HEK293 (cell line): Measurements from ENCODE around the gene SLC38A7.

Experiments used
- CTCF ChIP-seq: fragments of 450-650 bp; formaldehyde crosslinking; IDR thresholded peaks from 2 replicates; pipeline ENCODE4 v1.5.1; 2016; ENCODE audit warnings: missing biosample characterization, missing genetic modification characterization
- TRIM28 ChIP-seq: IDR thresholded peaks from 2 replicates; pipeline ENCODE4 v1.6.1; 2011; ENCODE audit warnings: low read length, control low read depth, borderline replicate concordance
- ZBTB7A ChIP-seq: fragments of 450-650 bp; formaldehyde crosslinking; IDR thresholded peaks from 2 replicates; pipeline ENCODE4 v1.5.1; 2016; ENCODE audit warnings: low read depth, missing biosample characterization, missing genetic modification characterization
- ZNF132 ChIP-seq: fragments of 450-650 bp; formaldehyde crosslinking; IDR thresholded peaks from 2 replicates; pipeline ENCODE4 v1.5.1; 2017; ENCODE audit warnings: missing biosample characterization, missing genetic modification characterization, borderline replicate concordance
- ZNF174 ChIP-seq: fragments of 450-650 bp; formaldehyde crosslinking; IDR thresholded peaks from 2 replicates; pipeline ENCODE4 v1.5.0; 2017; ENCODE audit warnings: missing biosample characterization, mild to moderate bottlenecking, missing genetic modification characterization
- ZNF292 ChIP-seq: fragments of 450-650 bp; formaldehyde crosslinking; IDR thresholded peaks from 2 replicates; pipeline ENCODE4 v1.5.1; 2016; ENCODE audit warnings: low read depth, missing biosample characterization, missing genetic modification characterization, borderline replicate concordance
- ZSCAN30 ChIP-seq: fragments of 450-650 bp; IDR thresholded peaks from 2 replicates; pipeline ENCODE4 v1.5.1; 2018; ENCODE audit warnings: missing biosample characterization, mild to moderate bottlenecking, missing genetic modification characterization, moderate library complexity
- TF ChIP-seq, protein P1 (sequence below): fragments of 450-650 bp; formaldehyde crosslinking; IDR thresholded peaks from 2 replicates; pipeline ENCODE4 v1.5.1; 2016; ENCODE audit warnings: missing biosample characterization, missing genetic modification characterization
- TF ChIP-seq, protein P2 (sequence below): fragments of 450-650 bp; formaldehyde crosslinking; IDR thresholded peaks from 2 replicates; pipeline ENCODE4 v1.5.1; 2017; ENCODE audit warnings: missing biosample characterization, mild to moderate bottlenecking, missing genetic modification characterization, moderate library complexity

DNA sequence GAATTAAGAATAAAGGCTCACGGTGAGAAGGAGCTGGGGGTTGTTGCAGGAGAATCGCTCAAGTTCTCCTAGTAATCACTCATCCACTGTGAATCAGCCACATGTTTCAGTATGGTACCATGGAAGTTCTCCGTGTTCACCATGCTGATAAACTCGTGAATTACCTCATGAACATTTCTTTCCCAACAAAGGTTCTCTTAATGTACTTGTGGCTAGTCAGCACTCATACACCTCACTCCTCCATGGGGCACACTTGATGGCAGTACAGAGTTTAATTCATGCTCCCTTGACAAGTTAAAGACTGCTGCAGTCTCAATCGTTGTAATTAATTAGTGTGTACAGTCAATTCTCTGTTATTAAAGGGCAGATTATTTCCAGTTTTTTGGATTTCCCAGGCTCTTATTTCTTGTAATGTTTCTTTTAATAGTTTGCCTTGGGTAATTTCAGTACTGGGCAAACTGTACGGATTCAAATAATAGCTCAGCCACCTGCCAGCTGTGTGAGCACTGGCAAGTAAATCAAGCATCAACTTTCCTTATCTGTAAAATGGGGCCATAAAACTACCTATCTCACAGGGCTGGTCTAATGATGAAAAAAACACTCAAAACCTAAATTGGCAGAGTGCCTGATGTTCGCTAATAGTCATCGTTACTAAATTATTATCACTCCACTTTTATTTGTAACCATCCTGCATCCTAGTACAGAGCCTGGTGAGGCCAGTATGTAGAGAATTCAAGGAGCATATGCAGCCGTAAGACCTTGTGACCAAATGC, 43.4 kb upstream of the SLC38A7 start:
- TF ChIP-seq CTCF (tag by site-specific recombination): no peak
- TF ChIP-seq, protein P1, sequence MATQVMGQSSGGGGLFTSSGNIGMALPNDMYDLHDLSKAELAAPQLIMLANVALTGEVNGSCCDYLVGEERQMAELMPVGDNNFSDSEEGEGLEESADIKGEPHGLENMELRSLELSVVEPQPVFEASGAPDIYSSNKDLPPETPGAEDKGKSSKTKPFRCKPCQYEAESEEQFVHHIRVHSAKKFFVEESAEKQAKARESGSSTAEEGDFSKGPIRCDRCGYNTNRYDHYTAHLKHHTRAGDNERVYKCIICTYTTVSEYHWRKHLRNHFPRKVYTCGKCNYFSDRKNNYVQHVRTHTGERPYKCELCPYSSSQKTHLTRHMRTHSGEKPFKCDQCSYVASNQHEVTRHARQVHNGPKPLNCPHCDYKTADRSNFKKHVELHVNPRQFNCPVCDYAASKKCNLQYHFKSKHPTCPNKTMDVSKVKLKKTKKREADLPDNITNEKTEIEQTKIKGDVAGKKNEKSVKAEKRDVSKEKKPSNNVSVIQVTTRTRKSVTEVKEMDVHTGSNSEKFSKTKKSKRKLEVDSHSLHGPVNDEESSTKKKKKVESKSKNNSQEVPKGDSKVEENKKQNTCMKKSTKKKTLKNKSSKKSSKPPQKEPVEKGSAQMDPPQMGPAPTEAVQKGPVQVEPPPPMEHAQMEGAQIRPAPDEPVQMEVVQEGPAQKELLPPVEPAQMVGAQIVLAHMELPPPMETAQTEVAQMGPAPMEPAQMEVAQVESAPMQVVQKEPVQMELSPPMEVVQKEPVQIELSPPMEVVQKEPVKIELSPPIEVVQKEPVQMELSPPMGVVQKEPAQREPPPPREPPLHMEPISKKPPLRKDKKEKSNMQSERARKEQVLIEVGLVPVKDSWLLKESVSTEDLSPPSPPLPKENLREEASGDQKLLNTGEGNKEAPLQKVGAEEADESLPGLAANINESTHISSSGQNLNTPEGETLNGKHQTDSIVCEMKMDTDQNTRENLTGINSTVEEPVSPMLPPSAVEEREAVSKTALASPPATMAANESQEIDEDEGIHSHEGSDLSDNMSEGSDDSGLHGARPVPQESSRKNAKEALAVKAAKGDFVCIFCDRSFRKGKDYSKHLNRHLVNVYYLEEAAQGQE (tag by site-specific recombination): no peak
- TF ChIP-seq, protein P2, sequence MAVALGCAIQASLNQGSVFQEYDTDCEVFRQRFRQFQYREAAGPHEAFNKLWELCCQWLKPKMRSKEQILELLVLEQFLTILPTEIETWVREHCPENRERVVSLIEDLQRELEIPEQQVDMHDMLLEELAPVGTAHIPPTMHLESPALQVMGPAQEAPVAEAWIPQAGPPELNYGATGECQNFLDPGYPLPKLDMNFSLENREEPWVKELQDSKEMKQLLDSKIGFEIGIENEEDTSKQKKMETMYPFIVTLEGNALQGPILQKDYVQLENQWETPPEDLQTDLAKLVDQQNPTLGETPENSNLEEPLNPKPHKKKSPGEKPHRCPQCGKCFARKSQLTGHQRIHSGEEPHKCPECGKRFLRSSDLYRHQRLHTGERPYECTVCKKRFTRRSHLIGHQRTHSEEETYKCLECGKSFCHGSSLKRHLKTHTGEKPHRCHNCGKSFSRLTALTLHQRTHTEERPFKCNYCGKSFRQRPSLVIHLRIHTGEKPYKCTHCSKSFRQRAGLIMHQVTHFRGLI (tag by site-specific recombination): no peak
- TF ChIP-seq ZSCAN30 (tag by site-specific recombination): no peak
- TF ChIP-seq ZNF132: no peak
- TF ChIP-seq ZBTB7A (tag by site-specific recombination): no peak
- TF ChIP-seq ZNF292: no peak
- no peak for TF ChIP-seq TRIM28
- no peak for TF ChIP-seq ZNF174 (tag by site-specific recombination)
